ENCODE data around the gene RASL12.
"Not testable (repeated sequence)": the region's sequence is repeated elsewhere in the genome, so short reads cannot be mapped to it uniquely, and the experiment has no call there.

The RASL12 gene

GRCh38 chr15:65067645-65068402 lies at the start of gene RASL12:
Gene RASL12, minus strand, starts transcription at chr15:65067991. Its CDS starts 156 bp downstream, at chr15:65067835.
- no peak for DNase-seq

DNA sequence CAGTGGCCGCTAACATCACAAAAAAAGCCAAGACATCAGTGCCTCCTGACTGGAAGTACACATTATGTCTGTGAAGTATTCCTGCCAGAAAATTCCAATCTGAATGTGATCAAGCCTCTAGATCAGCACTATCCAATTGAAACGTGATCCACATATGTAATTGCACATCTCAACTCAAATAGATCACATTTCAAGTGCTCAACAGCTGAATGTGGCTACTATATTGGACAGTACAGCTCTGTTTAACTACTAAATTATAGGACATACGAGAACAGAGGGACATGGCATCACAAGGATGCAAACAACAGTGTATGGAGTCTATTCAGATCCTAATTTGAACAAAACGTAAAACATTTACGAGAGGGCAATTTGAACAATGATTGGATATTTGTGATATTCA lies 47.8 kb upstream of the RASL12 start:
- DNase-seq = no peak

- no peak for DNase-seq
These were observed 47.3 kb upstream of the RASL12 start, which contains the start of gene UBAP1L for GRCh38 chr15:65115086-65115485. Gene UBAP1L, minus strand, starts transcription at chr15:65115200. Its CDS starts 8,985 bp downstream, at chr15:65106215.

DNA sequence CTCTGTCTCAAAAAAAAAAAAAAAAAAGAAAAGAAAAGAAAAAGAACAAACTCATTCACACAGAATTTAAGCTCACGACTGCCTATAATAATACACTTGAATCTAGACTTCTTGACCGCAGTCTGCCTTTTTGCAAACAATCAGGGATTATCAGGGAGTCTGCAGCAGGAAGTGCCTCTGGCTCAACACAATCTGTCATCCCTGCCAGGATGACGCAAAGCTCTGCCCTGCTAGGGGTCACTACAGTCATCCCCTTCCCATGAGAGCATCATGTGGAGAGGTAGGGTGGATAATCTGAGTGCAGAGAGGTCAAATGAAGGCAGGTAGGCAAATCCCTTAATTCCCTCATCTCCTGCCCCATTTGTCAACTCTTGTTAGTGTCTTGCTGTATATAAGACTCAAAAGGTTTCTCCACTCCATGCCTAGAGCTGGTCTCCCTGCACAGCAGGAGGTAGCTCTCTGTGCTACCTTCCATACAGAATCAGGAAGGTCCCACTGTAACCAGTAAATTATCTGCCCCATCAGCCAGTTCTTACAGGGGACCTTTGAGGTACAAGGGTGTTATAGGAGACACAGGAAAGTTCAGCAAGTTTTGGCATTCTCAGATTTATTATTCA lies 43.0 kb upstream of the RASL12 start:
- no peak for DNase-seq

- no peak for DNase-seq
These were observed 38.3 kb upstream of the RASL12 start for GRCh38 chr15:65106011-65106590.

GRCh38 chr15:65105038-65105437 lies 37.2 kb upstream of the RASL12 start:
- no peak for DNase-seq

GRCh38 chr15:65102912-65103311 lies 35.1 kb upstream of the RASL12 start:
- no peak for DNase-seq

DNA sequence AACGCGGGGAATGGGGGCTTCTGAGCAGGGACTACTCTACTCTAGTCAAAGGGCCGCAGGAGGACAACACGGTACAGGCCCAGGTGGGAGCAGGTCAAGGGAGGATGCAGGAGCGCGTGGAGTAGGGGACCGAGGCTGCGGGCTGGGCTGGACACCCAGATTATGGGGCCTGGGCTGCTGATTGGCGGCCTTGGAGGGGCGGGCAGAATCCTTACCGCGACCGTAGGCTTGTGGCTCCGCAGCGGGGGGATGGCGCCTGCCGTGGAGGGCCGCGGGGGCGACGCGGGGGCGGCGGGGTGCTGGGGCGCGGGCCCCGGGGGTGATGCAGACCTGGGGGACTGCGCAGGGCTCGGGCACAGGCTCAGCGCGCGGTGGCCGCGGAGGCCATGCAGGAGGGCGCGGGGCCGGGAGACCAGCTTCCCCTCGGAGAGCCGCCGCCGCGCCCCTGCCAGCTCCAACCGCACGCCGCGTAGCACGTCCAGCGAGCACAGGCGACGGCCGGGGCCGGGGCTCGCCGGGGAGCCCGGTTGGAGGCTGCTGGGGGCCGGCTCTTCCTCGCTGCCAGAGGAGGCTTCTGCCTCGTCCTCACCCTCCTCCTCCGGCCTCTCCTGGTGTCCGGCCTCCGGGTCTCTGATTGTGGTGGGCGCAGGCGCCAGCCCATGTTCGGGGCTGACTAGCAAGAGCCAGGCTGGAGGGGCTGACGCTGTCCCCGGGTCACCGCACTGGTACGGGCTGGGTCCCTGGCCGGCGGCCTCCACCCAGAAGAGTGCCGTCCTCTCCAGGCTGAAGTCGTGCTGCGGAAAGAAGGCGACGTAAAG lies 34.3 kb upstream of the RASL12 start:
- DNase-seq = no peak

- DNase-seq = peak; percentile 16
These were observed 33.7 kb upstream of the RASL12 start for GRCh38 chr15:65101411-65101890.

GRCh38 chr15:65100442-65100841 lies 32.7 kb upstream of the RASL12 start:
- no peak for DNase-seq

DNA sequence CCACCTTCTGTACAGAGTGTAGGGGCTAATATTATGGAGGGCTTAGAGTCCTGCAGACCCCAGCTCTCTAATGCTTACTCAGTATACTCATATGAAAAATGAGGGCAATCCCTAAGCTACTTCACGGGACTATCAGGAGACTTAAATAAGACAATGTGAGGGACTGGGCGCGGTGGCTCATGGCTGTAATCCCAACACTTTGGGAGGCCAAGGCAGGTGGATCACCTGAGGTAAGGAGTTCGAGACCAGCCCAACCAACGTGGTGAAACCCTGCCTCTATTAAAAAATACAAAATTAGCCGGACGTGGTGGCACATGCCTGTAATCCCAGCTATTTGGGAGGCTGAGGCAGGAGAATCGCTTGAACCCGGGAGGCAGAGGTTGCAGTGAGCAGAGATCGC lies 32.0 kb upstream of the RASL12 start:
- not testable (repeated sequence) for DNase-seq

- no peak for DNase-seq
These were observed 31.5 kb upstream of the RASL12 start for GRCh38 chr15:65099336-65099735.

GRCh38 chr15:65097651-65098263 lies 30.0 kb upstream of the RASL12 start:
- no peak for DNase-seq

DNA sequence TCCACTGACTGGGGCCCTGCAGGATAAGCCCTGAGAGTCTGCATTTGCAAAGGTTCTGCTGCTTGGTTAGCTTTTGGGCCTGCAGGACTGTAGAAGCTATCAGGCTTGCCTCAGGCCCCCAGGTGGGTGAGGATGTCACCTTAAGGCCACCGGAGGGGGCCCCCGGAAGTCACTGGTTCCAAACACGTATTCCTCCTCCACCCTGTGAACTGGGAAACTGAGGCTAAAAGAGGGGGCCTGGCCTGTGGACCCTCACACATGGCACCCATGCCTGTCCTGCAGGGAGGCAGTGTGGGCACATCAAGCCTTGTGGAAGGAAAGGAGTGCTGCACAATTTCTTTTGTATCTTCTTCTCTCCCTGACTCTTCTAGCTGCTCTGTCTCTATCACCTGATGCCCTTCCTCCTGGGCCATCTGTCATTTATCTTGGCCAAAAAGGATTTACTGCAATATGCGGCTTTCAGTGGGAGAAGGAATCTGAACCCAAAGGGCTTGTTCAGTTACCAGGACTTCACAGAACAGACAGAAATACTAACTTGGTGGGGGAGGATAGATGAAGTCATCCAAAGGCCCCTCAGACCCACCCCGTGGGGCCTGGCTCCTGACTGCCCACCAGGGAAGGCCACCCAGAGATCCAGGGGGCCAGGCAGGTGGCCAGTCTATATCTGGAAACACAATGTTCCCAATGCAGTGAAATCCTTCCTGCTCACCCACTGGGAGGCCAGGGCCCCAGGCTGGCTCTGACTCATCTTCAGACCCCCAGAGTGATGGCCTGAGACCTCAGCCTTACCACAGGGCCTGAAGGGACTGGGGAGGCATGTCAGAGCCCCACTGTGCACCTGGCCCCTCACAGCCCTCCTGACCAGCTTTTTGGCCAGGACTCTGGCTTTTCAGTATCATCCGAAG lies 28.9 kb upstream of the RASL12 start:
- DNase-seq = no peak

DNA sequence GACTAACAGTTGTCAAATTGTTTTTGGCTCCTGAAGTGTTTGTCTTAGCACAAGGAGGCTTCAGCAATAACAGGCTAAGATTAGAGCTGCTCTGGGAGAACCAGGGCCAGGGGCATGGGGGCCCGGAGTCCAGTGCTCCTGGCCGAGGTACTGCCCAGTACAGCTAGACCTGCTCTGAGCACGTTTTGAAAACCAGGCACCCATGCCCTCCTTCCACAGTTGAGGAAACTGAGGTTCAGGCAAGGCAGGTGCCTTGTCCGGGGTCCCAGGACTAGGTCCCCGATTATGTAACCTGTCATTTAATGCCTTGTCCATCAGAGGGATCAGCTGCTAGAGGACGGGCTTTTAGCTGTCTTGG lies 27.9 kb upstream of the RASL12 start:
- no peak for DNase-seq

DNA sequence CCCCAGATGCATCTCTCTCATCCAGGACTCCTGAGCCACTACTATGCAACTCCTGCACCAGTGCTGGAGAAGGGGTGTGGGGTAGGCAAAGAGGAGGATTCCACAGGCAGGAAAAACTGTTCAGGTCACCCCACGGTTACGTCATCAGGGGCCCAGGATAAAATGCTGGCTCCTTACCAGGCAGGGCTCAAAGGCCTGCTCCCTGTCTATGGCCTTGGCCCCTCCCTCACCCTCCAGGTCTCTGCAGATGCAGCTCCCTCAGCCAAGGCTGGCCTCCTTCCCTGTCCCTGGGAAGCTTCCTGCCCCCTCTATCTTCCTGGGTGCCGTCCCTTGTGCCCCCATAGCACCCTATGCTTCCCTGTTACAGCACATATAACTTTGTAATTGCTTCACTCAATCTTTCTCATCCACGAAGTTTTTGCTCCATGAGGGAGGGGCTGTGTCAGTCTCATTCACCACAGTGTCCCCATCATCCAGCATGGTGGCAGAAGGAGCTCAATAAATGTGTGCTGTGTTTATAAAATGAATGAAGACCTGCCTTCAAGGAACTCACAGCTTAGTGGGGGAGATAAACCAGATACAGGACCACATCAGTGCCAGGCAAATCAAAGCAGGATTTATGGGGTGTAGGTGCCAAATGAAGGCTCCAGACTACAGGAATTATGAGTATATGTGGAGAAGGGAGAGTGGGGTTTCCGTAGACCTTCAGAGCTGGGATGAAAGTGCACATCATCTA lies 27.4 kb upstream of the RASL12 start:
- no peak for DNase-seq

DNA sequence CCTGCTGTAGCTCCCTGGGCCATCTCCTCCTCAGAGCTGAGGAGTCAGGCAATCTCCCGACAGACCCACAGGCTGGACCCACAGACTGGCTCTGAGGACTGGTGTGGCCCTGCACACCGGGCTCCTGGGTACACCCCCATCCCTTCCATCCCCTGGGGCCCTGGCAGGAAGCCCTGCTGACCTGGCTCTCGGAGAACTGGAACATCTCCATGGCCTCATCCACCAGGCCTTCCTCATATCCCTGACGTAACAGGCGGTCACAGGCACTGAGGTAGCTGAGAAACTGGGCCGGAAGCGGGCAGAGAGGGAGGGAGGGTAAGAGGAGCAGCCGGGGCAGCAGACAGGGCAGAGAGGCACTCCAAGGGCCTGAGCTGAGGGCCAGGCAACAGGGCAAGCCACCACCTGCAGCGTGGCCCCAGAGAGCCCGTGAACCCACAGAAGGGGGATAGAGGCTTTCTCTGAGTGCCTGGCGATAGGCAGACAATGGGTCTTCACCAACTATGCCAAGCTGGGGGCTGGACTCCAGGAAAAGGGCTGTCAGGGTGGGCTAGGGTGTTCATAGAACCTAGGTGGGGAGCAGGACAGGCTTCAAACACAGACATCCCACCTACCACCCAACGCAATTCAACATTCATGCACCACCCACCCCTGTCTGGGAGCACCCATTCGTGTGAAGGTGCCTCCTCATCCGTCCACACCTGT lies 26.7 kb upstream of the RASL12 start:
- no peak for DNase-seq

DNA sequence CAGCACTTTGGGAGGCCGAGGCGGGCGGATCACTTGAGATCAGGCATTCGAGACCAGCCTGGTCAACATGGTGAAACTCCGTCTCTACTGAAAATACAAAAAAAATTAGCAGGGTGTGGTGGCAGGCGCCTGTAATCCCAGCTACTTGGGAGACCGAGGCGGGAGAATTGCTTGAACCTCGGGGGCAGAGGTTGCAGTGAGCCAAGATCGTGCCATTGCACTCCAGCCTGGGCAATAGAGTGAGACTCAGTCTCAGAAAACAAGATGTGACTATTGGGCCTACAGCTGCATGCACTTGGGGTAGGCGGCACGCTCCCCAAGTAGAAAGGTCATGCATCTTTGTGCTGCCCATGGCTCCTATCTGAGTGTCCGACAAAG lies 26.0 kb upstream of the RASL12 start:
- not testable (repeated sequence) for DNase-seq

- DNase-seq = no peak
These were observed 25.4 kb upstream of the RASL12 start for GRCh38 chr15:65092911-65093792.
